ENCODE measurements around the gene ZNF491.
"Not testable (repeated sequence)": the region's sequence is repeated elsewhere in the genome, so short reads cannot be mapped to it uniquely, and the experiment has no call there.

The ZNF491 gene

DNA sequence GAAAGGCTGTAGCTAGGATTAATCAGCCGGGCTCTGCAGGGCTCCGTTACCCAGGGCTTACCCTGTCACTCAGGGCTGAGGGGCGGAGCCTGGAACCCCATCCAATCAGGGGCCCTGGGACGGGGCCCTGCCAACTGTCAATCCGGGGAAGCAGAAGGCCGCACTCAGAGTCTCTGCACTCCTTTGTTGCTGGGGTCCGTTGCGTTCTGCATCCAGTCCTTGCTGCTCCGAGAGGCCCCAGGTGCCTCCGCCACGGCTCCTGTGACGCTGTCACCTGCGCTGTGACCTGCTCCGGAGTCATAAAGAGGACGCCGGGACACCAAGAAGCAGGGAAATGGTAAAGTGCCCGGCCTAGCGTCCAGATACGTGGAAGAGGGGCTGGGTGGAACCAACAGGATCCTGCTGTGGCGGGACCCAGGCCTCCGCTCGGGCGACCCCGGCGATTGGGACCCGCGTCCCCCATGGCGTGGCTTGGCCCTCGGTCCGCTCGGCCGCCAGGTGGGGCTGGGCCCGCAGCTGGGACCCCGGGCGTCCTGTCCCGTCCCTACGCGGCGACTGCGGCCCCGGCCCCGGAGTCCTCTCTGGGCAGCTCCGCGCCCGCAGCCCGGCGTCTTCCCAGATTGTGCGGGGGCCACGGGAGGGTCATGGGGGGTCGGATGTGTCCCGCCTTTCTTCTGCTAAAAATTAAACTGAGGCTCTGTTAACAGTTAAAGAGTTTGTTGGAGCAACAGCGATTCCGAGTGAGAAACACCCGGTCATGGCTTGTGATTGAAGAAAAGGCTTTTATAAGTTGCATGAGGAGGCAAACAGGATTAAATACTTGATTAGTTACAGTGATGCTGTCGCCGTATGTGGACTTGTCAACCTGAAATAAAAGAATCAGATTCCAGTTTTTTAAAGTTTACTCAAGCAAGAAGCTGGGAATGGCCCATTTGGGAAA, at the start of gene ZNF491:
Gene ZNF491 (plus strand): TSS at position 133 of the 940 bp plus-strand sequence. CDS start 7,431 bp downstream, outside the sequence.
- peak; percentile 98 for DNase-seq (ENCODE audit: low spot score)

DNA sequence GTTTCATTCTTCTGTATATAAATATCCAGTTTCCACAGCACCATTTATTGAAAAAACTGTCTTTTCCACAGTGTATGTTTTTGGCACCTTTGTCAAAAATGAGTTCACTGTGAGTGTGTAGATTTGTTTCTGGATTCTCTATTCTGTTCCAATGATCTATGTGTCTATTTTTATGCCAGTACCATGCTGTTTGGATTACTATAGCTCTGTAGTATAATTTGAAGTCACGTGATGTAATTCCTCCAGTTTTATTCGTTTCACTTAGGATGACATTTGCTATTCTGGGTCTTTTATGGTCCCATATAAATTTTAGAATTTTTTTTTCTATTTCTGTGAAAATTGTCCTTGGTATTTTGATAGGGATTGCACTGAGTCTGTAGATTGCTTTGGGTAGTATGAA, 48.6 kb upstream of the ZNF491 start:
- no peak for DNase-seq (ENCODE audit: low spot score)

GRCh38 chr19:11752244-11752736, 46.0 kb upstream of the ZNF491 start:
- no peak for DNase-seq (ENCODE audit: low spot score)

DNA sequence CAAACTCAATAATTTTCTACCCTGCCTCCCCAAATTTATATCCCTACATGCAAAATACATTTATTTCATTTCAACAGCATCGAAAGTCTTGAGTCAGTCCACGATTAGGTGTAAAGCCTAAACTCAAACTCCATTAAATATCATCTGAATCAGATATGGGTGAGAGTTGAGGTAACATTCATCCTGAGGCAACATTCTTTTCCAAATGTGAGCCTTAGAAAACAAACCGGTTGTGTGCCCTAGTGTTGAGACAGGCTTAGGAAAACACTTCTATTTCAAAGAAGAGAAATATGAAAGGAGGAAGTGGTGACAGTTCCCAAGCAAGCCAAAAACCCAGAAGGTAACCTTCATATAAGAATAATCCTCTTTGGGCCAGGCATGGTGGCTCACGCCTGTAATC, 43.7 kb upstream of the ZNF491 start:
- no peak for DNase-seq (ENCODE audit: low spot score)

DNA sequence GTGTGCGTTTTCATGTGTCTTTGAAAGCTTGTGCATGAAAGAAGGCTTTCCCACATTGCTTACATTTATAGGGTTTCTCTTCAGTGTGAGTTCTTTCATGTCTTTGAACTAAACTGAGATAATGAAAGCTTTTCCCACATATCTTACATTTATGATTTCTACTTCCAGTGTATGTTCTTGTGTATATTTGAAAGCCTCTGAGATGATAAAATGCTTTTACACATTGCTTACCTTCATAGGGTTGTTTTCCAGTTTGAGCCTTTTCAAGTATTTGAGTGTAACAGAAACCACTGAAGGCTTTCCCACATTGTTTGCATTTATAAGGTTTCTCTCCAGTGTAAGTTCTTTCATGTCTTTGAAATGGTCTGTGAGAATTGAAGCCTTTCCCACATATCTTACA, 41.4 kb upstream of the ZNF491 start:
- DNase-seq (ENCODE audit: low spot score): no peak

GRCh38 chr19:11759805-11760204, 38.5 kb upstream of the ZNF491 start:
- DNase-seq (ENCODE audit: low spot score): no peak

- no peak for DNase-seq (ENCODE audit: low spot score)
Observed at GRCh38 chr19:11763117-11763516, 35.2 kb upstream of the ZNF491 start.

GRCh38 chr19:11763611-11764010, 34.7 kb upstream of the ZNF491 start:
- no peak for DNase-seq (ENCODE audit: low spot score)

DNA sequence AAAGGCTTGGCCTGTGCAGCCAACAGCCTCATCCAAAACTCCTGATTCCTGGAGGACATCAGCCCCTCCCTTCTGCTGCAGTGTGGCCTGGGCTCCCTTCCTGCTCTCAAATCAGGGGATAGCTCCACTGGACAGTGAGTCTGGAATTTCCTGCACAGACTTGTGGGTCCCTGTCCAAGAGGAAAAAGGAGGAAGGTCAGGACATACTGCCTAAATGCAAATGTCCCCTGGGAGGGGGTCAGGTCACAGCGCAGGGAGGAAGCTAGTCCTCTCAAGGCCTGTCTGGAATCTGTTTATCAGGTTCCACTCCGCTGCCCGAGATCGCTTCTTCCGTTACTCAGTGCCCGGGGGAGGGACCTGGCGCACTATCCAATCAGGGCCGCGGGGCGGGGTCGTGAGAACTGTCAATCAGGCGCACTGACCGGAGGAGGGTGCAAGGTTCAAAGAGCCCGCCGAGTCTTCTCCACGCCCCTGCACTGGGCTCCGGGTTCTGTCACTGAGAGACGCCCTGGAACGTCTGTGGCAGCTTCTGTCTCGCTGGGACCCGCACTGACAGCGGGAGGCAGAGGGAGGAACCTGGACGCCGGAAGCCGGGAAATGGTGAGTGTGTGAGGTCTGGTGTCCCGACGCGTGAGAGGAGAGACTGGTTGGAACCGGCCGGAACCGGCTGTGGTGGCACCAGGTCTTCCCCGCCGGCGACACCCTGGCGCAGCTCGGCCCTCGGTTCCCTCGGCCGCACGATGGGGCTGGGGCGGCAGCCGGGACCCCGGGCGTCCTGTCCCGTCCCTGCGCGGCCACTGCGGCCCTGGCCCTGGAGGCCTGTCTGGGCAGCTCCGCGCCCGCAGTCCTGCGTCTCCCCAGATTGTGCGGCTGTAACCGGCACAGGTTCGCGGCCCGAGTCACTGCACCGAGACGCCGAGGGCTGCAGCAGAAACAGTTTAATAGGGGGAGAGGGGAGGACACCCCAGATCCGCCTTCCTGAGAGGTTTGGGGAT, 31.4 kb upstream of the ZNF491 start, which contains the start of gene ZNF441:
Gene ZNF441 (plus strand): TSS at position 404 of the 995 bp plus-strand sequence. CDS start 194 bp downstream, at position 598.
- DNase-seq (ENCODE audit: low spot score): peak; percentile 98

DNA sequence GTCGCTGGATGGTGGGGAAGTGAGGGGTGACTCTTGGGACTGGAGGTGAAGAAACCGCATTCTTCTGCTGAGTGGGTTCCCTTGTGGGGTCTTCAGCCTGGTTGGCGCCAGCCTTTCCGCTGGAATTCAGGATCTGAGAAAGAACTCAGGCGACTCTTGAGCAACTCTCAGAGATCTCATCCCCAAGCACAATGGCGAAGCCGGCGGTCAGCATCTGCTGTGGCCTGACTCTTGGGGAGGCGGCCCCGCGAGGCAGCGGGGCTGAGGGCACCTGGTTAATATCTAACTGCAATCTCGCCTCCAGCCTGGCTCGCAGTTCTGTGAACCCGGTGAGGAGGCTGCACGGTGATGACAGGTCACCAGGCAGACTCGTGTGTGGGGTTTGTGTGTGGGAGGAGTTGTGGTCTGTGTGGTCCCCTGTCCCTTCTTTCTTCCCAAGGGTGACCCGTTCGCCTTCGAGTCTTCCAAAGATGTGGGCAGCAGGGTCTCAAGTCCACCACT, 30.6 kb upstream of the ZNF491 start:
- peak; percentile 28 for DNase-seq (ENCODE audit: low spot score)

DNA sequence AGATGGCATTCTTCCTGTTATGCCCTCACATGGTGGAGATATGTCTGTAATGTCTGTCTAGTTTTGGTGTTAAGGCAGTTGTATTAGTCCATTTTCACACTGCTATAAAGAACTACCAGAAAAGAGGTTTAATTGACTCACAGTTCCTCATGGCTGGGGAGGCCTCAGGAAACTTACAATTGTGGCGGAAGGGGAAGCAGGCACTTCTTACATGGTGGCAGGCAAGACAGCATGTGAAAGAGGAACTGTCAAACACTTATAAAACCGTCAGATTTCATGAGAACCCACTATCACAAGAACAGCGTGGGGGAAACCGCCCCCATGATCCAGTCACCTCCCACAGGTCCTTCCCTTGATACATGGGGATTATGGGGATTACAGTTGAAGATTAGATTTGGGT, 28.3 kb upstream of the ZNF491 start:
- DNase-seq (ENCODE audit: low spot score): no peak

DNA sequence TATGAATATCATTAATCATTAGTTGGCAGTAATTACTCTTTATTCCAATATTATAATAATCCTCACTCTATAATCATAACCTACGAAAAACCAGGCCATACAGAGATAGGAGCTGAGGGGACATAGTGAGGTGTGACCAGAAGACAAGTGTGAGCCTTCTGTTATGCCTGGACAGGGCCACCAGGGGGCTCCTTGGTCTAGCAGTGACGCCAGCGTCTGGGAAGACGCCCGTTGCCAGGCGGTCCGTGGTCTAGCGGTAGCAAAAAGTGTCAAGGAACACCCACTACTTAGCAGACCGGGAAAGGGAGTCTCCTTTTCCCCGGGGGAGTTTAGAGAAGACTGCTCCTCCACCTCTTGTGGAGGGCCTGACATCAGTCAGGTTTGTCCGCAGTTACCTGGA, 26.8 kb upstream of the ZNF491 start:
- DNase-seq (ENCODE audit: low spot score): not testable (repeated sequence)

GRCh38 chr19:11776669-11777068, 21.7 kb upstream of the ZNF491 start:
- not testable (repeated sequence) for DNase-seq (ENCODE audit: low spot score)

GRCh38 chr19:11780431-11781020, 17.8 kb upstream of the ZNF491 start:
- no peak for DNase-seq (ENCODE audit: low spot score)

DNA sequence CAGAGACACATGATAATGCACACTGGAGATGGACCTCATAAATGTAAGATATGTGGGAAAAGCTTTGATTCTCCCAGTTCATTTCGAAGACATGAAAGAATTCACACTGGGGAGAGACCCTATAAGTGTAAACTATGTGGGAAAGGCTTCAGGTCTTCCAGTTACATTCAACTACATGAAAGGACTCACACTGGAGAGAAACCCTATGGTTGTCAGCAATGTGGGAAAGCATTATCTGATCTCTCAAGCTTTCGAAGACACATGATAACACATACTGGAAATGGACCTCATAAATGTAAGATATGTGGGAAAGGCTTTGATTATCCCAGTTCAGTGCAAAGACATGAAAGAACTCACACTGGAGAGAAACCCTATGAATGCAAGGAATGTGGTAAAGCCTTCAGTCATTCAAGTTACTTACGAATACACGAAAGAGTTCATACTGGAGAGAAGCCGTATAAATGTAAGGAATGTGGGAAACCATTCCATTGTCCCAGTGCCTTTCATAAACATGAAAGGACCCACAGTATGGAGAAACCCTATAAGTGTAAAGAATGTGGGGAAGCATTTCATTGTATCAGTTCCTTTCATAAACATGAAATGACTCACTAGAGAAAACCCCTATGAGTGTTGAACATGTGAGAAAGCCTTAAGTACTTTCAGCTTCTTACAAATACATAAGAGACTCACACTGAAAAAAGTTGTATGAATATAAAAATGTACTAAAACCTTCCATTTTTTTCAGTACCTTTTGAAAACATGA, 16.8 kb upstream of the ZNF491 start:
- DNase-seq (ENCODE audit: low spot score): no peak

DNA sequence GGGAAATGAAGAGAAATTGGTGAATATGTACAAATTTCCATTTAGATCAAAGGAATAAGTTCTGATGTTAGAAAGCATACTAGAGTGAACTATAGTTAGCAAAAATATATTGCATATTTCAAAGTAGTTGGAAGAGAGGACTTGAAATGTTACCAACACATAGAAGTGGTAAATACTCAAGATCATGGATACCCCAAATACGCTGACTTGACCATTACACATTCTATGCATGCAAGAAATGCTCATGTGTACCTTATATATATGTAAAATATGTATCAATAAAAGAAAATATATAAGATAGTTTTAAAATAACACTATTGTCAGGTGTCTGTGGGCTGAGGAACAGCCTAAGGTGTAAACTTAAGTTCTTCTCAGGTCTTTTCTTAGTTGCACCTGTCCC, 14.6 kb upstream of the ZNF491 start:
- no peak for DNase-seq (ENCODE audit: low spot score)

DNA sequence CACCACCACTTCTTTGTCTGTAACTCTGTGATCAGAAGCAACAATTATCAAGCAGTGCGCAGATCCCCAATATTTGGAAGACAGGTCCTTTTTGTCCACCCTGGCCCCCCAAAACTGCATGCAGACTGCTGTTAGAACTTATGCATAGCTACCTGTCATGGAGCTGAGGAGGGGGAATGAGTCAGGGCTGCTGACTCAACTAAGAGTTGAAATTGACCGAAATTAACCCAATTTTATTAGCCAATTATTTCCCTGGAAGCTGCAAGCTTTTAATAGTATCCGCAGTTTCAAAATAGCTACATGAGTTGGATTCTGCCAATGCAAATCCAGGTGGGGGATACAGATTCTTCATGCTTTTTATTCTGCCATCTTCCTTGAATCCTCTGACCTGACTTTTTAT, 14.0 kb upstream of the ZNF491 start:
- no peak for DNase-seq (ENCODE audit: low spot score)

GRCh38 chr19:11787536-11787935, 10.8 kb upstream of the ZNF491 start:
- DNase-seq (ENCODE audit: low spot score): no peak

DNA sequence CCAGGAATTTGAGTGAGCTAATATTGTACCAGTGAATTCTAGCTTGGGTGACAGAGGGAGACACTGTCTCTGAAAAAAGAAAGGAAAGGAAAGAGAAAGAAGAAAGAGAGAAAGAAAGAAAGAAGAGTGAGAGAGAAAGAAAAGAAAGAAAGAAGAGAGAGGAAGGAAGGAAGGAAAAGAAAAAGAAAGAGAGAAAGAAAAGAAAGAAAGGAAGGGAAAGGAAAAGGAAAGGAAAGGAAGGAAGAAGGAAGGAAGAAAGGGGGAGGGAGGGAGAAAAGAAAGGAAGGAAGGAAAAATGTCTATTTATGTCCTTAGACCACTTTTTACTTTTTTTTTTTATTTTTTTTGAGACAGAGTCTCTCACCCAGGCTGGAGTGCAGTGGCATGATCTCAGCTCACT, 5.4 kb upstream of the ZNF491 start:
- no peak for DNase-seq (ENCODE audit: low spot score)

DNA sequence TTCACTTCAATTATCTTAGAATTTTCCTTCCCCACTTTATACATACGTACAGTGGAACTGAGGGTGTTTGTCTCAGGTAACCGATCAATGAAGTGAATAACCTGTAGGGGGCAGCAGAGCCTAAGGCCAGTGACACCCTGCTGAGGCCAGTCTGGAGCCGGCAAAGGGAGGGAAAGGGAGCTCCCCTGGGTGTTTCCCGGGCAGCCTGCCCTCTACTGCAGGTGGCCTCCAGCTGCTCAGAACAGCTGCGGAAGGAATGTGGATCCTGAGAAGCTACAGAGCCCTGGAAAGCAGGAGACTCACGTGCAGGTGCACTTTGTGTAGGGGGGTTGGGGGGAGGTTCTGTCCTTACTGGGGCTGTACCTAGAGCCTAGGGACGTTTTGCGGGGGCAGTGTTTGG, 832 bp upstream of the ZNF491 start:
- peak; percentile 94 for DNase-seq (ENCODE audit: low spot score)
